DLD1 (cell line): Measurements from ENCODE around the gene IFITM2.
"Not testable (repeated sequence)": the region's sequence is repeated elsewhere in the genome, so short reads cannot be mapped to it uniquely, and the experiment has no call there.

Experiments used
- in situ Hi-C: cut with HindIII; loops from 2 replicates; pipeline ENCODE4 v1.10.0; 2017; ENCODE audit warnings: low sequenced_read_pairs

IFITM2 gene

DNA sequence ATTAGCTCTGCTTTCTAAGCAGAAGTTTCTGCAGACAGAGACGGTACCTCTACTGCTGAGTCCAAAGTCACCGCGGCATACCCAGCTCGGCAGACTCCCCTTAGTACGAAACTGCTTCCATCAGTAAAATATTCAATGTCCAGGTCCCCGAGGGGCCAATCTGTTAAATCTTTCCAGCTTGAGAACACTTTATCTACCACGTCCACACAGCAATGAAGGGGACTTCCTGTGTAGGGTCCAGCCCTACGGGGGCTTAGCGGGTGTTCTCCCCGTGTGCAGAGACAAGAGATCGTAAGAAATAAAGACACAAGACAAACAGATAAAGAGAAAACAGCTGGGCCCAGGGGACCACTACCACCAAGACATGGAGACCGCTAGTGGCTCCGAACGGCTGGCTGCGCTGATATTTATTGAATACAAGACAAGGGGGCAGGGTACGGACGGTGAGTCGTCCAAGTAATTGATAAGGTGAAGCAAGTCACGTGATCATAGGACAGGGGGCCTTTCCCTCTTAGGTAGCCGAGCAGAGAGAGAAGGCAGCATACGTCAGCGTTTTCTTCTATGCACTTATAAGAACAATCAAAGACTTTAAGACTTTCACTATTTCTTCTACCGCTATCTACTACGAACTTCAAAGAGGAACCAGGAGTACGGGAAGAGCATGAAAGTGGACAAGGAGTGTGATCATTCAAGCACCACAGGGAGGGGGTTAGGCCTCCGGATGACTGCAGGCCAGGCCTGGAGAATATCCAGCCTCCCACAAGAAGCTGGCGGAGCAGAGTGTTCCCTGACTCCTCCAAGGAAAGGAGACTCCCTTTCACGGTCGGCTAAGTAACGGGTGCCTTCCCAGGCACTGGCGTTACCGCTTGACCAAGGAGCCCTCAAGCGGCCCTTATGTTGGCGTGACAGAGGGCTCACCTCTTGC, 17.2 kb downstream of the IFITM2 start:
- in situ Hi-C loops: not testable (repeated sequence)

DNA sequence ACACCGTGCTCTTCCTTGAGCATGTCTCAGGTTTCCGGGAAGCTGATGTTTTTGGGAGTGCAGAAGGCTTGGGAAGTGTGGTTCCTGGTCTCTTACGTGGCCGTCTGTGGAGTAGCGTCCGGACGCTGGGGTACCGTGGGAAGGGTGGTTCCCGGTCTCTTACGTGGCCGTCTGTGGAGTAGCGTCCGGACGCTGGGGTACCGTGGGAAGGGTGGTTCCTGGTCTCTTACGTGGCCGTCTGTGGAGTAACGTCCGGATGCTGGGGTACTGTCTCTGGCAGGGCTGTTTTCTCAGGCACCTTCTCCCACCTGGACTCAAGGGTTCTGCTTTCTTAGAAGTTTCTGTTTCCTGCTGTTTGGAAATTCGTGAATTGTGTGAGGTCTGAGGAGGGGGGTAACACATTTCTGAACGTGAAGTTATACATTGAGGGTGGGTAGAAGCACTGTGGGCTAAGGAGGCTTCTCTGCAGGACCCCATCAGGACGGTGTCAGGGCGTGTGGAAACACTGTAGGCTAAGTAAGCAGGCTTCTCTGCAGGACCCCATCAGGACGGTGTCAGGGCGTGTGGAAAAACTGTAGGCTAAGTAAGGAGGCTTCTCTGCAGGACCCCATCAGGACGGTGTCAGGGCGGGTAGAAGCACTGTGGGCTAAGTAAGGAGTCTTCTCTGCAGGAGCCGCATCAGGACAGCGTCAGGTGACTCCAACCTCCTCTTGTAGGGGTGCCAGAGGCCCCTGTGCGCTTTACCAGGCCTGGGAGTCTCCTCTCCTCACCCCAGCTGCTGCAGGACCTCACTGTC, 18.4 kb downstream of the IFITM2 start:
- in situ Hi-C loops: no loop called here

DNA sequence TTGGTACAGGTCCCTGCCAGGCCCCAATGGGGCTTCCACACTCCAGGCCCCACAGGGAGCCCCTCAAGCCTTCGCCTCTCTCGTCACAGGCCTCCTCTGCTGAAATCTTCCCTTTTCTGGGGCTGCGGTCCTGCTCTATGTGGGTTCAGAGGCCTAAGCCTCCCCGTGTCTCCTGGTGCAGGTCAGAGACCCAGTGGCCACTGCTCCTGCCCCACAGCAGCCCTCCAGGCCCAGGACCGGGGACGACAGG, 18.9 kb downstream of the IFITM2 start:
- in situ Hi-C loops: no loop called here

DNA sequence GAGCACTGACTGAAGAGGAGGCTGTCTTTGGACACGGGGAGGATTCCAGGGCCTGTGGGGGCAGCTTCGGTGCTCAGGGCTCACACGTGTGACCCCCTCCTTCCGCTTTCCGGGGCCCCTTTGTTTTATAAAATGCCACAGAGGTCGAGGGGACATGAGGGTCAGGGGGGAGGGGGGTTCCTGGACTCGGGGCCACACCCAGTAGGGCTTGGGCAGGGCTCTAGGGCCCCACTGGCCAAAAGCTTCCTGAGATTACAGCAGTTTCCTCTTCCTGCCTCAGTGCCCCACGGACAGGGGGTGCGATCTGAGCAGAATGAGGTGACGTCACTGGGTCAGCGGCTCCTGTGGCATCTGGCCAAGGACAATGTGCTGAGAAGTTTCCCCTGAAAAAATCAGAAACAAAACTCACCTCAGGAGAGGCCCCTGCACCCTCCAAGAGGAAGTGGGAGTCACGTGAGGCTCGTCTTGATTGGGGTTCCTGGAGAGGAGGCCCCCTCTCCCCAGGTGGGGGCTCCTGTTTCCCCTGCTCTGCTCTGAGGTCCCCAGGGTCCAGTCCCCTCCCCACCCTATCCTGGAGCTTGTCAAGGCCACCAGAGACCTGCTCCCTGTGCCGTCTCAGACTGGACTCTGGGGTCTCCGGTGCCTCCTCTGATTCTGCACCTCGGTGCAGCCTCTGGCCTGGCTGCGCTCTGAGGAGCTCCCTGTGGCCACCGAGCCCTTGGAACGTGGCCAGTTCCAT, 19.4 kb downstream of the IFITM2 start:
- in situ Hi-C loops: no loop called here

DNA sequence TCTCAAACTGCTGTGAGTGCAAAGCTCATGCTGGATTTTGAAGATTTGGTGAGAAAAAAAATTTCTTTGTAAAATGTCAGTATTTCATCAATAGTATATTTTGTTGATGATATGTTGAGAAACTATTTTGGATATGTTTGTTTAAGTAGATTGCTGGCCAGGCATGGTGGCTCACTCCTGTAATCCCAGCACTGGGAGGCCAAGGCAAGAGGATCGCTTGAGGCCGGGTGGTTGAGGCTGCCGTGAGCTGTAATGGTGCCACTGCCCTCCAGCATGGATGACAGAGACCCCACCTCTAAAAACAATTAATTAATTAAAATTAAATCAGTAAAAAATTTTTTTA, 19.9 kb downstream of the IFITM2 start:
- in situ Hi-C loops: no loop called here

DNA sequence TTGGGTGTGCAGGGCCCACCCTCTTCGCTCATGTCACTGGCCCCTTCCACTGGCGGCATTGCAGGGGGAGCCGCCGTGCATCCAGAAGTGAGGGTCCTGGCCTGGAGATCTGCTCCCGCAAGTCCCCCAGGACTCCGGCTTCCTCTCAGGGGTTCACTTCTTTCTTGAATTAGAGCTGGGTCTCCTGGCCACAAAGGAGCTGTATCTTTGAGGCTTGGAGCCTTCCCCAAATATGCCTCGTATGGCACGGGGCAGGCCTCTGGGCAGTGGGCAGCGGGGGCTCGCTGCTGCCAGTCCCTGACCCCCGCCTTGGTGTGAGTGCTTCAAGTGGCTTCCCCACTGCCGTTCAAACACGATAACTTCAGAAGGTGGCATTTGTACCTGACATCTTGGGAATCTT, 20.4 kb downstream of the IFITM2 start:
- in situ Hi-C loops: no loop called here

DNA sequence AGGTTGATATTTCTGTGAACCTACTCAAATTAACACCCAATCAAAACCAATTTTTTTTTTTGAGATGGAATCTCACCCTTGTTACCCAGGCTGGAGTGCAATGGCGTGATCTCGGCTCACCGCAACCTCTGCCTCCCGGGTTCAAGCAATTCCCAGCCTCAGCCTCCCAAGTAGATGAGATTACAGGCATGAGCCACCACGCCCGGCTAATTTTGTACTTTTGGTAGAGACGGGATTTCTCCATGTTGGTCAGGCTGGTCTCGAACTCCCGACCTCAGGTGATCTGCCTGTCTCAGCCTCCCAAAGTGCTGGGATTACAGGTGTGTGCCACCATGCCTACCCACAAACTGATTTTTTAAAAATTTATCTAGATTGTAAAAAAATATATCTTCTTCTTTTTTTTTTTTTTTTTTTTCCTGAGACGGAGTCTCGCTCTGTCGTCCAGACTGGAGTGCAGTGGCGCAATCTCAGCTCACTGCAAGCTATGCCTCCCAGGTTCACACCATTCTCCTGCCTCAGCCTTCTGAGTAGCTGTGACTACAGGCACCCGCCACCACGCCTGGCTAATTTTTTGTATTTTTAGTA, 21.0 kb downstream of the IFITM2 start:
- in situ Hi-C loops: not testable (repeated sequence)

DNA sequence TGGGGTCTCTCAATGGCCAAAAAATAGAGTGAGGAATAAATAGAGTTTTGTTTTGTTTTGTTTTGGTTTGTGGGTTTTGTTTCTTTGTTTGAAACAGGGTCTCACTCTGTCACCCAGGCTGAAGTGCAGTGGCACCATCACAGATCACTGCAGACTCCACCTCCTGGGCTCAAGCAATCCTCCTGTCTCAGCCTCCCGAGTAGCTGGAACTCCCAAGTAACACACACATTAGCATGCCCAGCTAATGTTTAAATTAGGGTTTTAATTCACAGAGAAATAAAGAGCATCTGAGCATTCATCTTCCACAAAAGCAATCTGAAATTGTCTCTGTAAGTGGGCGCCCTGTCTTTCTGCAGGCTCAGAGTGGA, 22.3 kb downstream of the IFITM2 start:
- in situ Hi-C loops: loop anchor here (10.0 kb wide), 1 partner anchor 75 kb away; no protein-coding TSS in a partner anchor

DNA sequence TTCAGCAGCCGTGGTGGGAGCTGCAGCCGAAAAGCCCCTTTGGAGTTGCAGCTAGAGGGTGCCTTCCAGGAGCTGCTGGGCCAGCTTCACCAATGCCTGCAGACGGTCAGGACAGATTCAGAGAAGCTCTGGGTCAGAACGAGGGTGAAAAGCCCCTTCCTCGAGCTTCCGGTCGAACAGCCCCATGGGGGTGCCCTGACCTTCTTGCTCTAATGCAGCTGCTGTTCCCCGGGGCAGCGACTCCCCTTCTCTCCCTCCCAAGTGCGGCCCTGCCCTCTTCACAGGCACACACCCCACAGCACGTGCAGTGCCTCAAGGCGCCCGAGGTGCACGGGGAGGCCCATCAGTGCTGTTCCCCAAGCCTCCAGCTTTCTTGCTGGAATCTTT, 22.7 kb downstream of the IFITM2 start:
- in situ Hi-C loops: loop anchor here (10.0 kb wide), 1 partner anchor 75 kb away; no protein-coding TSS in a partner anchor

DNA sequence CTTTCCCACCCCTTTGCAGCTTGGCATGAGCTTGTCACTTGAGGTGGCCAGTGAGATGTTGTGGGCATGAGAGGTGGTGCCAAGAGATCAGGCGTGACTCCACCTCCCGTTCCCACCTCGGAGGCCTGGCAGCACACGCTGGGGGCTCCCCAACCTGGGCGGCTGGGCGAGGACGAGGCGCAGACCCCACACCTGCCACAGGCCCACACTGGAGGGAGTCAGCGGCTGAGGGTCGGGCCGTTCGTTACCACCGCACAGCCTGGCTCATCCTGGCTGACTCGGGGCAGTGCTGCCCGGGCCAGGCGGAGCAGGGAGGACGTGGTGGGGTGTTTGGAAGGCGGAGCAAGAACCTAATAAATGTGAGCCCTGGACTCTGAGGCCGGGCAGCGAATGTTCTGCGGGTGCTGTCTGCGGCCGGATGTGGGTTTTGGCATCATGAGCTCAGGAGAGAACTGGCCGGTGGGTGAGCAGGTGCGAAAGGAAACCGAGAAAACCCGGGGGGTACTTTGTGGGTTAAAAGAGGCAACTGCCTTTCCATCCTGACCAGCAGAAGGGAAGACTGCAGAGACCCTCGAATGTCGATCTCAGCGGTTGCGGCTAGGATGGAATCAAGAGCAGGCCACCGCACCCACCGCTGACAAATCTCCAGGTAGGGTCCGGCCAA, 23.2 kb downstream of the IFITM2 start:
- in situ Hi-C loops: loop anchor here (10.0 kb wide), 1 partner anchor 76 kb away; no protein-coding TSS in a partner anchor

DNA sequence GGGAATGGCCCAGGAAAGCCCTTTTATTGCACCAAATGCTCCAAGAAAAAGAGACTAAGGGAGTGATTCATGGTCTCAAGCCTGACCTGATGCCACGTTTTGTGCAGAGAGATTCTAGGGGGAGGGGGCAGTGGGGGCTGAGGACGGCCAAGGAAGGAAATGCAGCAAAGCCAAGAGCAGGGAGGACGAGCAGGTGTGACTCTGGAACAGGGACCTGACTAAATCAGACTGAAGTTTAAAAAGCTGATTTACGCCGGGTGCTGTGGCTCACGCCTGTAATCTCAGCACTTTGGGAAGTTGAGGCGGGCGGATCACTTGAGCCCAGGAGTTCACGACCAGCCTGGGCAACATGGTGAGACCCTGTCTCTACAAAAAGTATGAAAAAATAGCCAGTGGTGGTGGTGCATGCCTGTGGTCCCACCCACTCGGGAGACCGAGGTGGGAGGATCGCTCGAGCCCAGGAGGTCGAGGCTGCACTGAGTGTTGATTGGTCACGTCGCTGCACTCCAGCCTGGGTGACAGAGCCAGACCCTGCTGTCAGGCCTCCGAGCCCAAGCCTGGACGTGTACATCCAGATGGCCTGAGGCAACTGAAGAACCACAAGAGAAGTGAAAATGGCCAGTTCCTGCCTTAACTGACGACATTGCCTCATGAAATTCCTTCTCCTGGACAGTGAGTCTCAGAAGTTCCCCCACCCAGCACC, 23.9 kb downstream of the IFITM2 start:
- in situ Hi-C loops: loop anchor here (10.0 kb wide), 1 partner anchor 77 kb away; no protein-coding TSS in a partner anchor

DNA sequence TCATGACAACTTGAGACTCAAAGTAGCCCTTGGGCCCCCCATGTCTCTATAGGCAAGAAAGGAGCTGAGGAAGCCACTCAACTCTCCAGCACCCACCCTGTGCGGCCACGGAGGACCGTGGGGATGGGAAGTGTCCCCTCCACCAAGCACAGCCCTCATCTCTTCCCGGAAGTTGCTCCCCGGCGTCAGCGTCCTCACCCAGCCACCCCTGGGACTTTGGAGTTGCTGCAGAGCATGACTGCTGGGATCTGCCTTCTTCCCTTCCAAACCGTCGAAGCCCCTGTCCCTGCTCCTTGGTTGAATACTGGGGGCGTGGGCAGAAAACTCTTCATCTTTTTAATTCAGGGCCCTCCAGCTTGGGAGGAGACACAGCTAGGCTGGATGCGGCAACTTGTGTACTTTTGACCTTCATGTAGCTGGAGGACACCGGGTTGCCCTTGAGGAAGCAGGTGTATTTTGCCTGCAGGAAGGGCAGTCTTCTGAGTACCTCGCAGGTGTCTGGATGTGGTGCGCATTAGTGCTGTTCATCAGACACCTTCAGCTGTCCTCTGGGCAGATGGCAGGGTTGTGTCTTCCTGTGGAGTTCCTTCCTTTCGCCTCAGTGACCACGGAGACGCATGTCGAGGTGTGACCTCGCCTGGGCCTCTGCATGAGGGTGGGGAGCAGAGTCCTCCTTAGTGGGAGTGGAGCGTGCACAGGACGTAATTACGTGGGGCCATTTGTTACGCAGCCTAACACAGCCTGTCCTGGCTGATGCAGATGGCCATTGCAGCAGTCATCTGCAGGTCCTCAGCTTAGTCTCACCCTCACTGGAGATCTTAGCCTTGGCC, 25.2 kb downstream of the IFITM2 start:
- in situ Hi-C loops: loop anchor here (10.0 kb wide), 1 partner anchor 78 kb away; no protein-coding TSS in a partner anchor

DNA sequence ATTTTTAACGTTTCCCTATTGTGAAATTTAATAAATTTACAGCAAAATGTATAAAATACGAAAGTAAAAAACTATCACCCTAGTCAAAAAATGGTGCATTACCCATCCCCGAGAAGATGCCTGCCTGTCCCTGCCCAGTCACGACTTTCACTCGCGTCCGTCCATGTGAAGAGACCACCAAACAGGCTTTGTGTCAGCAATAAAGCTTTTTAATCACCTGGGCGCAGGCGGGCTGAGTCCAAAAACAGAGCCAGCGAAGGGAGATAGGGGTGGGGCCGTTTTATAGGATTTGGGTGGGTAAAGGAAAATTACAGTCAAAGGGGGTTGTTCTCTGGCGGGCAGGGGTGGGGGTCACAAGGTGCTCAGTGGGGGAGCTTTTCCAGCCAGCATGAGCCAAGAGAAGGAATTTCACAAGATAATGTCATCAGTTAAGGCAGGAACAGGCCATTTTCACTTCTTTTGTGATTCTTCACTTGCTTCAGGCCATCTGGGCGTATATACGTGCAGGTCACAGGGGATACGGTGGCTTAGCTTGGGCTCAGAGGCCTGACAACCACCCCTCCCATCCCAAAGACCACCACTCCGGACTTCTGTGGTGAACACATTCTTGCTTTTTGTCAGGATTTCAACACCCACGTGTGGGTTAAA, 26.1 kb downstream of the IFITM2 start:
- in situ Hi-C loops: loop anchor here (10.0 kb wide), 1 partner anchor 79 kb away; no protein-coding TSS in a partner anchor

DNA sequence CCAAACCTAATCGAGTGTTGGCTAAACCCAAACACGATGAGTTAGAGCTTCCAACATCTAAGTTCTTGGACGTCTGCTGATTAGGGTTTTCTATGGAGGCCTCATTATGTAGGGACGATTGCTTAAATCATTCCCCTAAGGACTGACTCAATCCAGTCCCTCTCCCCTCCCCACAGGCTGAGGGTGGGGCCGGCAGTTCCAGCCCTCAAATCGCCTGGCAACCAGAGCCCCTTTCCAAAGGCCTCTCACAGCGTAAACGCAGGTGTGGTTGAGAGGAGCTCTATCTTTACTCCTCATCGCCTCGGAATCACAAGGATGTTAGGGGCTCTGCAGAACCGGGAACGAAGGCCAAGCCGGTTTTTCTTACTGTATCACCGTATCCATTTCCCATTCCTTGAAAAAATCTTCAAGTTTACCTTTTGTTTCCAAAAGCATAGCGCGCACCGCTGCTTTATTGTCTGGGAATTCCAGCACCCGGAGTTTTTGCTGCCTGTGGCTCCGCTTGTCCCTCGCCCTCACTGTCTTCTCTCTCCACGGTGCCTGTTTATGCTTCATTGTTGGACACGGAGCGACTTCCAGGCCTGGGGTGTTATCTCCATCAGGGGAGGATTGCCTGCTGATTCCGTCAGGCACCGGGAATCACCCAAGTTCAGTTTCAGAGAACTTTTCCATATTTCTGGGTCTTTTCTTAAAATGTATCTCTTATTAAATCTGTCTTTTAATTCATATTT, 26.8 kb downstream of the IFITM2 start:
- in situ Hi-C loops: loop anchor here (10.0 kb wide), 1 partner anchor 80 kb away; no protein-coding TSS in a partner anchor

DNA sequence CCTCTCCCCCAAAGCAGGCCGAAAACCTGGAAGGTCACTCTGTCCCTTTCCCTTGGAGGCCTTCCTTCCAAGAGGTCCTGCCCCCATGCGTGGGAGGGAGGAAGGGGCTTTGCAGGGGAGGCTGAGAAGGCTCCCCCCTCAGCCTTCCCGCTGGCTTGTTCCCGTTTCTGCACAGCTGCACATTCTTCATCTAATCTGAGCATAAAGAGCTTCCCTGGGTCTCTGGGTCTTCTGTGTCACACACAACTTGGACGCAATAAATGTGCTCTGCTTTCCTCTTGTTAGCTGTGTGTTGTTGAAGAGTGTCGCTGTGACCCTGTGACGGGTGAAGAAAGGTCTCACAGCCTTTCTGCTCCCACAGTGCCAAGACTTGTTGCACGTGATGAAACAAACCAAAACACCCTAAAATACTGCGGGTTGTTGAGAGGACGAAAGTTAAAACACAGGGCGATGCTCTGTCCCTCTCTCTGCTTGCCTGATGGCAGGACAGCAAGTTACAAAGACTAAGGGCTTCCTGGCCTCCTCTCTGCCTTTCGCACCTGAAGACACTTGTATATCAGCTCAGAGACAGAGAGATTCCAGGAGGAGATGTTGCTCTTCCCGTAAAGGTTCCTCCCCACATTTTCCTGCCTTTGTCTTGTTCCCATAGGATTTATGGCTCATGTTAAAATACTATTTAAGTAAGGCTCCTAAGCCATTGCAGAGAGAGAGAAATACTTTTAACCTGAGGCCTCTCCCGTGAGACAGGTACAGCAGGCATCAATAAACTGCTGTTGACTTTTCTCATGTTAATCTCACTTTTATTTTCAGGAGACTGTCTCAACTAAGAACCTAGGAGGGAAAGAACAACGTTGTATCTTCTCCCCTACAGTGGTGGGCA, 28.4 kb downstream of the IFITM2 start:
- in situ Hi-C loops: loop anchor here (10.0 kb wide), 1 partner anchor 81 kb away; no protein-coding TSS in a partner anchor

DNA sequence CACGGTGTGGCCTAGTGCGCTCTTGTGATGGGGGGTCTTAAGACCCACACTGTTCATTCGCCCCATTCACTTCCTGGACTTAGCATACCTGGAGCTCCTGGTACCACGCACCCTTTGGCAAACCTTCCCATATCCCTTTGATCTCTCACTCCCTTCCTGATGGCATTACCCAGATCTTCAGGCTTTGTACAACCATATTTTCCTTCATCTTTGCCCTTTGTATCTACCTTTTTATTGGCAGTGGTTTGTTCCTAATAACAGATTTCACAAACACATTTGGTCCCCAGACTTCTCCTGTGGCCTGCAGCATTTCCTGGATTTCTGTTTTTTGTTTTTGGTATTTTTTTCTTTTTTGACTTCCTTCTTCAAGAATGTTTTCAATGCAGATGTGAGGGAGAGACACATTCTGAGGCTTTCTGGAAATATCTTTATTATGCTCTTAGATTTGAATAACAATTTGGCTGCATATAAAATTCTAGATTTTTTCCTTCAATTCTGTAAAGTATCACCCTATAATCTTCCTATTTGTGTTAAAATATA, 29.1 kb downstream of the IFITM2 start:
- in situ Hi-C loops: loop anchor here (10.0 kb wide), 1 partner anchor 82 kb away; no protein-coding TSS in a partner anchor
